Activated T-helper 1 cell treated with anti-CD3 and anti-CD28 coated beads, Interleukin-12 subunit alpha, Interleukin-12 subunit beta, Interleukin-2, Interleukin-4 antibody, amounts not matched to agents 30 ng/mL and 10 ng/mL and 1 ng/mL, durations not matched to agents 14 hours and 24 hours and 36 hours (primary cell): ENCODE measurements around the gene TUSC7. TPM values are rescaled to one million over a fixed set of nuclear protein-coding genes. Genes with fewer than 3 reads are reported as not detected.

Source experiments
- DNase-seq: peaks from one replicate; pipeline ENCODE4 v3.0.0; 2021; ENCODE audit warnings: low spot score
- H3K27ac Mint-ChIP-seq: one replicate; pipeline ENCODE4 v1.8.0; 2021; ENCODE audit warnings: mild to moderate bottlenecking, mixed read lengths
- H3K27me3 Mint-ChIP-seq: one replicate; pipeline ENCODE4 v1.8.0; 2022; ENCODE audit warnings: mild to moderate bottlenecking, moderate library complexity, mixed read lengths; ENCODE audit not compliant: insufficient read depth
- H3K36me3 Mint-ChIP-seq: one replicate; pipeline ENCODE4 v1.8.0; 2021; ENCODE audit warnings: low read depth, mixed read lengths
- H3K4me1 Mint-ChIP-seq: one replicate; pipeline ENCODE4 v1.8.0; 2021; ENCODE audit warnings: low read depth, mixed read lengths
- H3K4me3 Mint-ChIP-seq: one replicate; pipeline ENCODE4 v1.8.0; 2021; ENCODE audit warnings: mild to moderate bottlenecking, moderate library complexity, mixed read lengths
- H3K9me3 Mint-ChIP-seq: one replicate; pipeline ENCODE4 v1.8.0; 2021; ENCODE audit warnings: mixed read lengths
- intact Hi-C: fragments of 100-400 bp; cut with micrococcal nuclease; formaldehyde crosslinking; loops from one replicate; pipeline ENCODE4 v1.15.1; 2024
- total RNA-seq: library from RNA; stranded (reverse); gene quantifications from 2 replicates; pipeline ENCODE4 v1.2.3, GENCODE V29; 2022

The TUSC7 gene
- total RNA-seq: not detected in 2 replicates

DNA sequence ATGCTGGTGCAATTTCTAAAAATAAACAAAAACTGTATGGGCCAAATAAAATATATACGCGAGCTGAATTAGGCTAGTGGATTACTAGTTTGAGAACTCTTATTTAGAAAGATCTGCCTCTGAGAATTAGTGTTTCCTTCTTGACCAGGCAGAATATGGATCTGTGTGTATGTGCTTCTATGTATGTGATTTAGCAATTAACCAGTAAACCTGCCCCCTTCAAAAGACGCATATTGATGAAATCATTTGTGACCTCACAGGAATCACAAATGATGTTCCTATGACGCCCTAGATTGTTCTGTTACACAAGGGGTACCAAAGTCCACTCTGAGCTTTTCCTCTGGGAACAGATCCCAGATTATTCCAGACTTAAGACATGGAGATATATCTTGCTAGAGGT is at the start of gene TUSC7:
Gene TUSC7, plus strand, starts transcription at position 301 of the 400 bp plus-strand sequence.
- H3K9me3 Mint-ChIP-seq: no peaks in the 10 kb centered on the region
- no peaks in the 10 kb centered on the region for H3K36me3 Mint-ChIP-seq
- H3K4me1 Mint-ChIP-seq: no peaks in the 10 kb centered on the region
- no peaks in the 10 kb centered on the region for H3K27me3 Mint-ChIP-seq
- intact Hi-C loops: no loop called here
- no peak within 1 kb of the TSS for H3K27ac Mint-ChIP-seq
- DNase-seq: no peak
- H3K4me3 Mint-ChIP-seq: no peak within 1 kb of the TSS

DNA sequence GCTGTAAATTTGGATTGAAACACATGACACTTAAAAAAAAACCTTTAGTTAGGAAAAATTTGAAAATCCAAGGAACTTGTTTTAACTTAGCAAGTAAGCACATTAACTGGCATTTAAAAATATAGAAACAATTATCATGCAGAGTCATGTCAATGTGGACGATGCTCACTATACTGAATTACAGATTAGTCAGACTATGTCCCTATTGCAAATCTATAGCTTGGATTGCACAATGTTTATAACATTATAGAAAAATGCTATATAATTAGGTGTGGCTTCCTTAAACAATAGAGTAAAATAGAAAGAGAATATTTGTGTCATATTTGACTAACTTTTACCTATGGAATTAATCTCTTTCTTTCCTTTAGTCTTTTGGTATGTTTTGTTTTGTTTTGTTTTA is 48.4 kb upstream of the TUSC7 start:
- Mint-ChIP-seq H3K9me3 (no peaks in the 10 kb centered on the region), H3K36me3 (no peaks in the 10 kb centered on the region), H3K27me3 (no peaks in the 10 kb centered on the region), H3K4me1 (no peaks in the 10 kb centered on the region), H3K27ac (no peak overlapping the region), H3K4me3 (no peak overlapping the region)
- no peak for DNase-seq
- intact Hi-C loops: no loop called here

DNA sequence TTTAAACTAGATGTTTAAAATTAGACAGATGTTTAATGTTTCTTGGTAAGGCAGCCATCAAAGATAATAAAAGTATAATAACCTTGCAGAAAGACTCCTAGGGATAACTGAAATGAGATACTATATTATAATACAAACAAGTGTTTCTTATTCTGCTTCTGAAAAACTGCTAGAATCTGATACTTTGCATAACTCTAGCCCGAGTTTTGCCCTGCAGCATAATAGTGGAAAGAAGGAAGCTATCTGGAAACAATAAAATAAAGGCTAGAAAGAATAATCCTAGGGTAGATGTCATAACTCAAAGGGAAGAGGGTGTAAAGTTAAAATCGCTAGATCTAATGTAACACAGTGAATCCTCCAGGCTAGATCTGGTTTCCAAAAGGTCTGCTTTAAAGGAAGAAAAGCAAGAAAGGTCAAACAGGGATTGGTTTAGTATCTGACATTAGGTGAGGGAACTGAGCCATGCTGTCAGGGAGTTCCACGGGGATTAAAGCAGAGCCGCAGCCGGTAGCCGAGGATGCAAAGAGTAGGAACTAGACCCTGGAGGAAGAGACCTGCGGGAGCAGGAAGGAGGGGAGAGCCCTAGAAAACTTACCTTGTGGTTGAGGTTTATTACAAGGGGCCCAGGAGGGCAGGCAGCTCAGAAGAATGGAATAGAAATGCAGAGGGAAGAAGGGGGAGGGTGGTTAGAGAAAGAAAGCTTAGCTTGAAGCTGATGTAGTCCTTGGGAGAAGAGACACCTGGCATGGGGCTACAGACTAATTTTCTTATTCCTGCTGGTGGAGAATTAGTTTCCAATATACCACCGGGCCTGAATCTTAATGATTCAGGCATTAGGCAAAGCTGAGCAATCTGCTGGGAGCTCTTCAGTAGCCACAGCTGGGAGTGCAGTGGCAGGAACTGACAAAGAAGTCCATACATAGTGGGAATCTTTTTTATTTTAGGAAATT is 46.1 kb upstream of the TUSC7 start:
- Mint-ChIP-seq H3K9me3 (no peaks in the 10 kb centered on the region), H3K4me1 (no peaks in the 10 kb centered on the region)

DNA sequence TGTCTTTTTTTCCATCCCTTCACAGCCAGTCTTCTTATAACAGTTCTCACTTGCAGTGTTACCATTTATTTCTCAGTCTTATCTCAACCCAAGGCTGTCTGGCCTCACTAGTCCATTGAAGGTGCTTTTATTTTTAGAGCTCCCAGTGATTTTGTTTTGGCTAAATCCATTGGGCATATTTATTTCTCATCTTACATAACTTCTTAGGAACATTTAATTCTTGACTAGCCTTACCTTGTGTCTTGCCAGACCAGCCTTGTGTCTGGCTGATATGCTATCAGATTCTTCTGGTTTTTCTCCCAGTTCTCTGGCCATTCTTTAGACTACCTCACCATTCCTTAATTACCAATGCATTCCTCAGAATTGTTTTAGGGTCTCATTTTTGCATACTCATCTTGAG is 42.3 kb upstream of the TUSC7 start:
- no peak for DNase-seq
- H3K27me3 Mint-ChIP-seq: no peaks in the 10 kb centered on the region
- intact Hi-C loops: no loop called here
- no peaks in the 10 kb centered on the region for H3K9me3 Mint-ChIP-seq
- H3K4me1 Mint-ChIP-seq: no peaks in the 10 kb centered on the region
- H3K27ac Mint-ChIP-seq: no peak overlapping the region
- H3K4me3 Mint-ChIP-seq: no peak overlapping the region
- no peaks in the 10 kb centered on the region for H3K36me3 Mint-ChIP-seq

More for the DNA sequence above, 46.1 kb upstream of the TUSC7 start:
- H3K36me3 Mint-ChIP-seq: no peaks in the 10 kb centered on the region
- H3K27me3 Mint-ChIP-seq: no peaks in the 10 kb centered on the region
- H3K27ac Mint-ChIP-seq: no peak overlapping the region
- intact Hi-C loops: no loop called here
- H3K4me3 Mint-ChIP-seq: no peak overlapping the region
- DNase-seq: no peak

DNA sequence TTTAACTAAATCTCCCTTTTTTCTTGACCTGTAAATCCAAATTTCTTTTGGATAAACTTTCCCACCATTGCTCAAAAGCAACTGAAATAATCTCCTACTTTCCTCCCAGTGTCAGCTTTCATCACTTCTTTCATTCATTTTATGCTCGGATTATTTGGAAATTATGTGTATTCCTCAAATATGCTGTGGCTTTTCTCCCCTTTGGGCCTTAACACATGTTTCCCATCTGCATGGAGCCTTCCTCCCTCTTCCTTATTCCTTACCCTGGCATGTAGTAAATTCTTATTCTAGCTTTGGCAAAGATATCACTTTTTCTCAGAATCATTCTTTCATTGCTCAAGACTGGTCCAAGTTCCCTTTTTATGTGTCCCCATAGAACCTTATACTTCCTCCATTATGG is 41.8 kb upstream of the TUSC7 start:
- Mint-ChIP-seq H3K36me3 (no peaks in the 10 kb centered on the region), H3K9me3 (no peaks in the 10 kb centered on the region), H3K27ac (no peak overlapping the region), H3K27me3 (no peaks in the 10 kb centered on the region), H3K4me1 (no peaks in the 10 kb centered on the region), H3K4me3 (no peak overlapping the region)
- DNase-seq: no peak
- intact Hi-C loops: no loop called here

DNA sequence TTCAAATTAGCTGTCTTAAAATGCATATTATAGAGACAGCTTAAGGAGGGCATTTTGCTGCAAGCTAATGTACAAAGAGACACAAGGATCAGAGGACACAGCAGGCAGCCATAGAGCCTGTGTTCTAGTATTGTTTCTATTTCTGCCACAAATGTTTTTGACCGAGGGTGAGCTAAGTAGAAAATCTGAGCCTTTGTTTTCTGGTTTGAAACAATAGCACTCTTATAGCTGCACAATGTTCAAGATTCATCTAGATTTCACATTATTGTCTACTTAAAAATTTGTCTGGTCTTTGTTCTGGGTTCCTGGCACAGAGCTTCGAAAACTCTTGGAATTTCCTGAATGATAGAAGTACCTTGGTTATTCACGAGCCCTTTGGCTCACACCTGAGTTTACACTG is 40.0 kb upstream of the TUSC7 start:
- no peaks in the 10 kb centered on the region for H3K4me1 Mint-ChIP-seq

DNA sequence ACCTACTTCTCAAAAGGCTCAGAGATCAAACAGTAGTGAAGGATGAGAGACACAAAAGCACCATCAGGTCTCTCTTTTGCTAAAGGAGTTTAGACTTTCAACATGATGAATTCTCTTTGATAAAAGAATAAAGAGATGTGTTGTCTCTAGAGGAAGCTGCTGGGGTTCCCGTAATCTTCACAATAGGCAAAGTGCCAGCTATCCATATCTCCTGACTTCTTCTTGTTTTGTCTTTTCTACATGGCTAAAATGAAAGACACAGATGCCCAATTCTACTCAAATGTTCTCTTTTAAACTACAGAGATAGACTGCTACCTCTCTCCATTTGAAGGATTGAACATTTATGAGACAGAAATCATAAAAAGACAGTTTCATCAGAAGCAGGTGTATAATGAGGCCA is 38.4 kb upstream of the TUSC7 start:
- no peaks in the 10 kb centered on the region for H3K36me3 Mint-ChIP-seq
- no peak overlapping the region for H3K27ac Mint-ChIP-seq
- no peak overlapping the region for H3K4me3 Mint-ChIP-seq
- intact Hi-C loops: no loop called here
- no peaks in the 10 kb centered on the region for H3K4me1 Mint-ChIP-seq
- no peaks in the 10 kb centered on the region for H3K27me3 Mint-ChIP-seq
- DNase-seq: no peak
- no peaks in the 10 kb centered on the region for H3K9me3 Mint-ChIP-seq

More for the DNA sequence above, 40.0 kb upstream of the TUSC7 start:
- no peaks in the 10 kb centered on the region for H3K36me3 Mint-ChIP-seq
- H3K27me3 Mint-ChIP-seq: no peaks in the 10 kb centered on the region
- no peak overlapping the region for H3K27ac Mint-ChIP-seq
- intact Hi-C loops: no loop called here
- H3K4me3 Mint-ChIP-seq: no peak overlapping the region
- no peaks in the 10 kb centered on the region for H3K9me3 Mint-ChIP-seq
- no peak for DNase-seq

DNA sequence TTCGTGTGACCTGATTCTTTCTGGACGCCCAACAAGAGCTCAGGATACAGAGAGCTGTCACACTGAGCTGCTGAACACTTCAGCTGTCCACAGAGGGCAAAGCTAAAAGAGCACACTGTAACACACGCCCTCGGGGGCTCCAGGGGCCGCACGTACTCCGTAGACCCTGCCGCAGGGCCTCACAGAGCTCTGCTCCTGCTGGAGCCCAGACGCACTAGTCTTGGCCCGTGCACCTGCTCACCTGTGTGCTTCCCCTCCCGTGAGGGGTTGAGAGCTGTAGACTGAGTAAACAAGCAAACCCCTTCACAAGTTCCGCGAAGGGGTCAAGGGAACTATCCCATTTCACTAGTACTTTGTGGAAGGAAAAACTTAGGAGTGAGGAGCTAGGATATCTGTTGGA is 30.7 kb upstream of the TUSC7 start:
- intact Hi-C loops: no loop called here
- Mint-ChIP-seq H3K27ac (no peak overlapping the region), H3K36me3 (no peaks in the 10 kb centered on the region), H3K27me3 (no peaks in the 10 kb centered on the region), H3K4me3 (no peak overlapping the region), H3K9me3 (no peaks in the 10 kb centered on the region), H3K4me1 (no peaks in the 10 kb centered on the region)
- no peak for DNase-seq

DNA sequence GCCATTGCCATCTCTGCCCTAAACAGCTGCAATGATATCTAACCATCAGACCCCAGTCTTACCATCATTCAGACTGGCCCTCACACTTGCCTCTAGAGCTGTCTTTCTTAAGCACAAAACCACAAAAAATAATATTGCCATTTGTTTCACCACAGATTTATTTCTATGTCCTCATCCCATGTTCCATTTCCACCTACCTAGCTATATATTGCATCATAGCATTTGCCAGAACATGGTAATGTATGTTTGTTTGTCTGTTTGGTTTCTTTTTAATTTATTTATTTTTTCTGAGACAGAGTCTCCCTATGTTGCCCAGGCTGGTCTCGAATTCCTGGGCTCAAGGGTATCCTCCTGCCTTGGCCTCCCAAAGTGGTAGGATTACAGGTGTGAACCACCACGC is 18.5 kb upstream of the TUSC7 start:
- no peaks in the 10 kb centered on the region for H3K9me3 Mint-ChIP-seq
- no peak overlapping the region for H3K4me3 Mint-ChIP-seq
- no peaks in the 10 kb centered on the region for H3K27me3 Mint-ChIP-seq
- intact Hi-C loops: no loop called here
- H3K36me3 Mint-ChIP-seq: no peaks in the 10 kb centered on the region
- no peak for DNase-seq
- no peak overlapping the region for H3K27ac Mint-ChIP-seq
- H3K4me1 Mint-ChIP-seq: no peaks in the 10 kb centered on the region

DNA sequence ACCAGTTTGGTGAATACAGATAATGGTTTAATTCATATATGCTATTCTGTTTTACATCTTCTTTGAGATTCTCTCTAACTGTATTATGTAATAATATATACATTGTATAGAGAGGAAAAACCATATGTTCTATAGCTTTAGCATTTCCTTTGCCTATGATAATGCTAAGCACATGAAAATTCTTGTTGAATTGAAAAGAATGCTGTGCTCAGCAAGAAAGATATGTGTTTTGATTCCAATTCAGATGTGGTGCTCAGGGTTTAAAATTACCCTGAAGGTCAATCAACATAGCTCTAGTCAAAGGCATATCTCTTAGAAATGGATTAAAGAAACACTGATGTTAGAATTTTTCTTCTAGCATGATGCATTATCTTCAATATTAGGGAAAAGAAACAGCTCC is 8.5 kb upstream of the TUSC7 start:
- no peak for DNase-seq
- Mint-ChIP-seq H3K36me3 (no peaks in the 10 kb centered on the region), H3K4me3 (no peak overlapping the region), H3K27me3 (no peaks in the 10 kb centered on the region), H3K4me1 (no peaks in the 10 kb centered on the region), H3K27ac (no peak overlapping the region), H3K9me3 (peaks cover 5% of the 10 kb centered on the region)
- intact Hi-C loops: no loop called here

DNA sequence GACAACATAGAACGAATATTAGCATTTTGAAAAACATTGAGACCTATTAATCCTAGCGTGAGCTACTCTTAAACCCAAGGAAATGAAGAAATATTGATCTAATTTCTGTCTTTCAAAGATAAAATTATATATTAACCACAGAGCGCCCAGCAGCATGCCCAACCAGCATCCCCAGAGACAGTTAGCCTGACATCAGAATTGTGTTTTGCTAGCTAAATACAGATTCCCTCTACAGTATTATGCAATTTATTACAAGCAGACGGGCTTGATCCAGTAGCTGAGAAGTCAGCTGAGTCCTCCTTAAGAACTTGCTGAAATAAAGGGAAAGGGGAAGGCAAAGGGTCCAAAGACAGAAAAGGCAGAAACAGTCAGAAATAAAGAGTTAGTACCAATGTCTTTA is 7.2 kb upstream of the TUSC7 start:
- no peaks in the 10 kb centered on the region for H3K4me1 Mint-ChIP-seq
- intact Hi-C loops: no loop called here
- no peak for DNase-seq
- H3K27ac Mint-ChIP-seq: no peak overlapping the region
- no peaks in the 10 kb centered on the region for H3K36me3 Mint-ChIP-seq
- H3K4me3 Mint-ChIP-seq: no peak overlapping the region
- H3K27me3 Mint-ChIP-seq: no peaks in the 10 kb centered on the region
- no peaks in the 10 kb centered on the region for H3K9me3 Mint-ChIP-seq

DNA sequence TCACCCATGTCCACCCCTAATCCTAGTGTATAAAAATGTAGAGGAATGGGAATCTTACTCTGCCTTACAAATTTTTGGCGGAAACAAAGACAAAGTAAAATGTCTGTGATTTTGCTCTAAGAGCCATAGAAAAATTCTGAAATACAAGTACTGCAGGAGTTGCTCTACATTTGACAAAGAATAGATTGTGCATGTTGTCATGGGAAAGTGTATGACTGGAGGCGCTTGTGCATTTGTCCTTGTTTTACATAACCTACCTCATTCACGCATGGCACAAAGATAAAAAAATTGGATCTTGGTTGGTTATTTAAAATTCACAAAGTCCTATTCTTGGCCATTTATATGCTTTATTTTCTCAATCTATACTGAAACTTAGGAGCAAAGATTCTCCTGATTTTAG is 2.0 kb upstream of the TUSC7 start:
- Mint-ChIP-seq H3K27me3 (no peaks in the 10 kb centered on the region), H3K9me3 (no peaks in the 10 kb centered on the region), H3K4me1 (no peaks in the 10 kb centered on the region), H3K36me3 (no peaks in the 10 kb centered on the region), H3K27ac (no peak overlapping the region), H3K4me3 (no peak overlapping the region)
- intact Hi-C loops: no loop called here
- DNase-seq: no peak

DNA sequence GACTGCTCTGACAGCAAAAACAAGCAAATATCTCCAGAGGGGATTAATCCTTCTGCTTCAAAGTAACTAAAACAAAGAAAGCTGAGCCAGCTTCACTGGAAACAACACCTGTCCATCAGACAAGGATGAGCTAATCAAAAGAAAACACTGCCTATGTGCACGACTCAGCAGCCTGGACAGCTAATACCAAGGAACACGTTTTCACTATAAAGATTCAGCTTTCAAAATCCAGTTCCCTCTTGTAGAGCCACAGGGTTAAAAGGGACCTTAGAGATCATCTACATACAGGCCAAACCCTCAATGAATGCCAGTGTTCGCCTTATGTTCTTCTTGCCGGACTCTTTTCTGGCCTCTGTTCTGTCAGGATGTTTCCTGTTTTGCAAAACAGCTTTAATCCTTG is 6.9 kb downstream of the TUSC7 start:
- H3K4me1 Mint-ChIP-seq: no peaks in the 10 kb centered on the region
- no peak overlapping the region for H3K27ac Mint-ChIP-seq
- no peaks in the 10 kb centered on the region for H3K9me3 Mint-ChIP-seq
- H3K4me3 Mint-ChIP-seq: no peak overlapping the region
- DNase-seq: no peak
- intact Hi-C loops: no loop called here
- no peaks in the 10 kb centered on the region for H3K36me3 Mint-ChIP-seq
- no peaks in the 10 kb centered on the region for H3K27me3 Mint-ChIP-seq

DNA sequence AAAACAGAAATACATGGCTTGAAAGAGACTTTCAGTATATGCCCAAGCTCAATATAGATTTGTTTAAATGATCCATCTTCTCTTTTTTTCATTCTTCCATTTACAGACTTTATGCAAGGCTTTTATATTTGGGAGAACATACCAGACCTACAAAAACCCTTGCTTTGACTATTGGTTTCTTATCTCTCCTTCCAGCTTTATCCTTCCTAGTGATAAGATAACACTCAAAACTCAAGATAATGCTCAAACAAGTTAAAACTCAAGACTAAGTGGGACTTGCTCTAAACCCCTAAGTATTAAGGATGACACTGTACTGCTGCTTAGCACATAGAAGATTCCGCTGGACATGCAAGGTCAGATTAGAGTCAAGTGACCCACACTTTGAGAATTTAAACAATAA is 8.0 kb downstream of the TUSC7 start:
- no peaks in the 10 kb centered on the region for H3K4me1 Mint-ChIP-seq
- no peak overlapping the region for H3K4me3 Mint-ChIP-seq
- no peaks in the 10 kb centered on the region for H3K27me3 Mint-ChIP-seq
- H3K27ac Mint-ChIP-seq: no peak overlapping the region
- intact Hi-C loops: no loop called here
- DNase-seq: no peak
- no peaks in the 10 kb centered on the region for H3K9me3 Mint-ChIP-seq
- H3K36me3 Mint-ChIP-seq: no peaks in the 10 kb centered on the region
